PC-9 (cell line): ENCODE measurements around the gene SNCAIP. TPM values are rescaled to one million over a fixed set of nuclear protein-coding genes. Genes with fewer than 3 reads are reported as not detected.

Experiments
- BruUV-seq: library from RNA; stranded (reverse); fragments of 400-500 nt; replicated peaks from 2 replicates; lab custom pipeline; 2021; lab: Mats Ljungman, UMichigan
- CTCF ChIA-PET: fragments of 300-600 bp; sonication (Branson Sonifier 250); formaldehyde crosslinking; loops from one replicate; lab custom pipeline; 2022; ENCODE audit warnings: antibody characterized with exemption; lab: Charles Lee
- POLR2A ChIA-PET: fragments of 300-600 bp; sonication (Branson Sonifier 250); formaldehyde crosslinking; loops from one replicate; lab custom pipeline; 2022; ENCODE audit warnings: antibody characterized with exemption; ENCODE audit not compliant: unreplicated experiment; lab: Charles Lee
- DNase-seq, 2 experiments: peaks; one replicate each; pipeline versions ENCODE4 v3.0.0 to v3.0.0-alpha.2; 2015 to 2022; ENCODE audit warnings: mixed read lengths in 1 of 2
- H2AFZ ChIP-seq: fragments of 200-600 bp; sonication (generic); 2 replicates; pipeline ENCODE4 v1.8.1; 2017; ENCODE audit warnings: antibody characterized with exemption
- H3F3A ChIP-seq: fragments of 200-600 bp; sonication (generic); 2 replicates; pipeline ENCODE4 v1.8.1; 2017; ENCODE audit warnings: antibody characterized with exemption, mild to moderate bottlenecking, low read depth; ENCODE audit not compliant: insufficient read depth
- H3K27ac ChIP-seq: fragments of 200-600 bp; sonication (generic); 2 replicates; pipeline ENCODE4 v1.6.1; 2016; ENCODE audit warnings: mixed run types
- H3K27me3 ChIP-seq: fragments of 200-600 bp; sonication (generic); 2 replicates; pipeline ENCODE4 v1.6.1; 2016; ENCODE audit warnings: low read depth, mixed run types; ENCODE audit not compliant: insufficient read depth
- H3K36me3 ChIP-seq: fragments of 200-600 bp; sonication (generic); 2 replicates; pipeline ENCODE4 v1.6.1; 2016; ENCODE audit warnings: low read depth, mixed run types
- H3K4me1 ChIP-seq: fragments of 200-600 bp; sonication (generic); replicated peaks from 2 replicates; pipeline ENCODE4 v1.6.1; 2016; ENCODE audit warnings: mixed run types; ENCODE audit not compliant: insufficient read depth
- H3K4me2 ChIP-seq: fragments of 200-600 bp; sonication (generic); 2 replicates; pipeline ENCODE4 v1.6.1; 2017; ENCODE audit warnings: mixed run types
- H3K4me3 ChIP-seq: fragments of 200-600 bp; sonication (generic); 2 replicates; pipeline ENCODE4 v1.6.1; 2016; ENCODE audit warnings: mixed run types
- H3K79me2 ChIP-seq: fragments of 200-600 bp; sonication (generic); 2 replicates; pipeline ENCODE4 v1.6.1; 2017; ENCODE audit warnings: low read depth, mixed run types
- H3K9me2 ChIP-seq: fragments of 200-600 bp; sonication (generic); 2 replicates; pipeline ENCODE4 v1.8.1; 2017; ENCODE audit warnings: mild to moderate bottlenecking; ENCODE audit not compliant: insufficient read depth
- H3K9me3 ChIP-seq: fragments of 200-600 bp; sonication (generic); 2 replicates; pipeline ENCODE4 v1.8.1; 2016; ENCODE audit warnings: low read depth; ENCODE audit not compliant: insufficient read depth
- H4K20me1 ChIP-seq: fragments of 200-600 bp; sonication (generic); 2 replicates; pipeline ENCODE4 v1.8.1; 2017; ENCODE audit not compliant: insufficient read depth
- EZH2 ChIP-seq: fragments of 200-600 bp; sonication (generic); IDR thresholded peaks from 2 replicates; pipeline ENCODE4 v1.8.0; 2017; ENCODE audit warnings: antibody characterized with exemption, low read depth
- intact Hi-C: fragments of 100-400 bp; cut with micrococcal nuclease; formaldehyde crosslinking; loops from one replicate; pipeline ENCODE4 v1.10.0; 2022; ENCODE audit not compliant: unreplicated experiment
- total RNA-seq: library from RNA; stranded (reverse); gene quantifications from 2 replicates; pipeline ENCODE4 v1.2.3, GENCODE V29; 2021
- TF ChIP-seq, protein P1 (sequence below): fragments of 200-600 bp; sonication (generic); conservative IDR thresholded peaks from 2 replicates; pipeline ENCODE4 v1.6.1; 2017; ENCODE audit warnings: mixed run types, antibody characterized with exemption, mild to moderate bottlenecking, moderate library complexity

Gene SNCAIP
- total RNA-seq, 1 experiment from 2014 or later: not detected

DNA sequence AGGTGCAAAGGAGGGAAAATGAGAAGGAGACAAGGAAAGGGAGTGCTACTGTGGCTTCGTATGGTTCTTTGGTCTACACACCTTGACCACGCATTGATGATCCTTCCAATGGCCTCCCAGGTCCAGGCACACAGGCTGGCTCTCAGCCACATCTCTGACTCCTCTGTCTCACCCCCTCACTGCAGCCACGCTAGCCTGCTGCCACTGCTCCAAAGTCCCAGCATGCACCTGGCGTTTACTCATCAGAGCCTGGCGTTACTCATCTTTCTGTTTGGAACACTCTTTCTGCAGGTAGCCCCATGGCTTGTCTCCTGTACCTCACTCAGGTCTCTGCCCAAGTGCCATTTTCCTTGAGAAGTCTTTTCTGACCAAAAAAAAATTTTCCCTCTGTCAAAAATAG is 195.5 kb downstream of the SNCAIP start:
- Histone ChIP-seq H3K4me3 (no peak overlapping the region), H3K4me2 (no peak overlapping the region), H3K4me1 (no peaks in the 10 kb centered on the region), H3K36me3 (no peaks in the 10 kb centered on the region), H3K9me3 (no peaks in the 10 kb centered on the region), H3K27ac (no peak overlapping the region), H3K27me3 (no peaks in the 10 kb centered on the region), H3K9me2 (no peaks in the 10 kb centered on the region), H3F3A (no peaks in the 10 kb centered on the region), H3K79me2 (no peaks in the 10 kb centered on the region), H2AFZ (no peak overlapping the region), H4K20me1 (no peaks in the 10 kb centered on the region)
- ChIA-PET POLR2A (no interaction called here), CTCF (no interaction called here)
- intact Hi-C loops: loop anchor here (10.0 kb wide), 1 partner anchor 313 kb away; no protein-coding TSS in a partner anchor
- TF ChIP-seq, protein P1, sequence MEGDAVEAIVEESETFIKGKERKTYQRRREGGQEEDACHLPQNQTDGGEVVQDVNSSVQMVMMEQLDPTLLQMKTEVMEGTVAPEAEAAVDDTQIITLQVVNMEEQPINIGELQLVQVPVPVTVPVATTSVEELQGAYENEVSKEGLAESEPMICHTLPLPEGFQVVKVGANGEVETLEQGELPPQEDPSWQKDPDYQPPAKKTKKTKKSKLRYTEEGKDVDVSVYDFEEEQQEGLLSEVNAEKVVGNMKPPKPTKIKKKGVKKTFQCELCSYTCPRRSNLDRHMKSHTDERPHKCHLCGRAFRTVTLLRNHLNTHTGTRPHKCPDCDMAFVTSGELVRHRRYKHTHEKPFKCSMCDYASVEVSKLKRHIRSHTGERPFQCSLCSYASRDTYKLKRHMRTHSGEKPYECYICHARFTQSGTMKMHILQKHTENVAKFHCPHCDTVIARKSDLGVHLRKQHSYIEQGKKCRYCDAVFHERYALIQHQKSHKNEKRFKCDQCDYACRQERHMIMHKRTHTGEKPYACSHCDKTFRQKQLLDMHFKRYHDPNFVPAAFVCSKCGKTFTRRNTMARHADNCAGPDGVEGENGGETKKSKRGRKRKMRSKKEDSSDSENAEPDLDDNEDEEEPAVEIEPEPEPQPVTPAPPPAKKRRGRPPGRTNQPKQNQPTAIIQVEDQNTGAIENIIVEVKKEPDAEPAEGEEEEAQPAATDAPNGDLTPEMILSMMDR: no peak
- no peak for TF ChIP-seq EZH2
- no TSS peak for BruUV-seq
- no peak for DNase-seq

DNA sequence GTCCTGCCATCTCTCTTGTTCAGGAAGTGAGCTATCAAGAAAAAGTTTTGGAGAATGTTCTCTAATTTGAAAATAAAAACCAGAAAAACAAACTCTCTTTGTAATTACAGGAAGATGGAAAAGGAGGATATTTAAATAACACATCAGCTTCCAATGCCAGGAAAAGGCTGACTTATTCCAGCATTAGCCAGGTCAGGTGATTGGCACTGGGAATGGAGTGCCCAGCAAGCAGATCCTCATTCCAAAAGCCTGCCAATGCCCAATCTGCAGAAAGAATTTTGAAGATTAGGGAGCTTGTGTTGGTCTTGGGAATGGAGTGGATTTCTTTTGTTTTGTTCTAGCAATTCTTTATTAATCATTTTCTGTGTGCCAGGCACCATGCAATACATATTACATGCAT is 196.6 kb downstream of the SNCAIP start:
- TF ChIP-seq, protein P1: no peak
- TF ChIP-seq EZH2: no peak
- BruUV-seq: no TSS peak
- H3K9me2 ChIP-seq: no peaks in the 10 kb centered on the region
- no peak for DNase-seq
- H3K27ac ChIP-seq: no peak overlapping the region
- H3K9me3 ChIP-seq: no peaks in the 10 kb centered on the region
- no peaks in the 10 kb centered on the region for H3K36me3 ChIP-seq
- H3K4me1 ChIP-seq: no peaks in the 10 kb centered on the region
- no peaks in the 10 kb centered on the region for H3F3A ChIP-seq
- H4K20me1 ChIP-seq: no peaks in the 10 kb centered on the region
- CTCF ChIA-PET: no interaction called here
- H3K4me2 ChIP-seq: no peak overlapping the region
- no peaks in the 10 kb centered on the region for H3K79me2 ChIP-seq
- POLR2A ChIA-PET: no interaction called here
- H3K4me3 ChIP-seq: no peak overlapping the region
- intact Hi-C loops: loop anchor here (10.0 kb wide), 1 partner anchor 314 kb away; no protein-coding TSS in a partner anchor
- no peak overlapping the region for H2AFZ ChIP-seq
- no peaks in the 10 kb centered on the region for H3K27me3 ChIP-seq

Other genes starting within 250 kb of the SNCAIP start
- gene LOX, start 234.0 kb upstream of the SNCAIP start, total RNA-seq: 2.8 and 3.2 TPM in 2 replicates
- not detected in 2 replicates for gene ZNF474, start 182.7 kb upstream of the SNCAIP start, total RNA-seq